Endothelial cell of umbilical vein (primary cell): ENCODE data around the gene EPHA8. TPM values are rescaled to one million over a fixed set of nuclear protein-coding genes. Genes with fewer than 3 reads are reported as not detected.

Experiments used
- BruUV-seq: library from RNA; stranded (reverse); fragments of 400-500 nt; replicated peaks from 2 replicates; lab custom pipeline; 2021; lab: Mats Ljungman, UMichigan
- CTCF ChIA-PET: fragments of 300-600, 350-600 bp; sonication (Branson Sonifier 250); formaldehyde crosslinking; loops from one replicate; lab custom pipeline; 2021; ENCODE audit warnings: antibody characterized with exemption, inconsistent platforms; lab: Charles Lee
- POLR2A ChIA-PET: fragments of 300-600, 350-600 bp; sonication (Branson Sonifier 250); formaldehyde crosslinking; loops from one replicate; lab custom pipeline; 2021; ENCODE audit warnings: antibody characterized with exemption, inconsistent platforms; lab: Charles Lee
- DNase-seq: peaks from one replicate; pipeline ENCODE4 v3.0.0-alpha.2; 2011; ENCODE audit warnings: low read depth, low spot score
- FAIRE-seq: peaks from 2 replicates; lab custom pipeline; 2011; peaks lifted over from hg19 to GRCh38; lab: Jason Lieb, UNC
- H2AFZ ChIP-seq: 2 replicates; pipeline ENCODE4 v1.6.0; 2012; ENCODE audit warnings: low read depth, low read length, control low read depth, inconsistent platforms
- H3K27ac ChIP-seq: 2 replicates; pipeline ENCODE4 v1.5.1; 2011; ENCODE audit warnings: low read depth, mild to moderate bottlenecking, control low read depth, low read length, moderate library complexity; ENCODE audit not compliant: insufficient read depth
- H3K27me3 ChIP-seq, 2 experiments: 2 replicates each; pipeline versions ENCODE4 v1.6.0 to v1.6.1; 2011; ENCODE audit warnings: low read length in 2 of 2, mixed read lengths in 1 of 2; ENCODE audit not compliant: control insufficient read depth in 2 of 2, insufficient read depth in 2 of 2
- H3K36me3 ChIP-seq, 2 experiments: 2 replicates in 1 of 2; 3 replicates in 1 of 2; pipeline ENCODE4 v1.5.1; 2011; ENCODE audit warnings: low read length in 2 of 2, mild to moderate bottlenecking in 1 of 2, moderate library complexity in 1 of 2; ENCODE audit not compliant: control insufficient read depth in 2 of 2, insufficient read depth in 2 of 2; ENCODE audit errors: extremely low read depth in 1 of 2
- H3K4me1 ChIP-seq: 3 replicates; pipeline ENCODE4 v1.5.1; 2011; ENCODE audit warnings: mild to moderate bottlenecking, low read length; ENCODE audit not compliant: control insufficient read depth, insufficient read depth; ENCODE audit errors: extremely low read depth
- H3K4me2 ChIP-seq: 2 replicates; pipeline ENCODE4 v1.6.1; 2011; ENCODE audit warnings: low read length, control low read depth, mixed read lengths; ENCODE audit not compliant: insufficient read depth
- H3K4me3 ChIP-seq, 3 experiments: fragments of 200-600 bp in 1 of 3; sonication (generic), shearing (Covaris generic) in 1 of 3; replicated peaks in 1 of 3; 2 replicates each; pipeline ENCODE4 v1.5.1; 2011 to 2016; ENCODE audit warnings: control low read depth in 3 of 3, low read length in 3 of 3, mild to moderate bottlenecking in 2 of 3, inconsistent platforms in 1 of 3, low read depth in 1 of 3, moderate library complexity in 1 of 3; ENCODE audit not compliant: insufficient read depth in 1 of 3
- H3K79me2 ChIP-seq: 2 replicates; pipeline ENCODE4 v1.6.0; 2012; ENCODE audit warnings: low read length, inconsistent platforms; ENCODE audit not compliant: control insufficient read depth, insufficient read depth
- H3K9ac ChIP-seq: replicated peaks from 2 replicates; pipeline ENCODE3; 2011; ENCODE audit warnings: low read length, control low read depth; ENCODE audit not compliant: insufficient read depth; ENCODE audit errors: extremely low read depth
- H3K9me1 ChIP-seq: replicated peaks from 3 replicates; pipeline ENCODE4 v1.6.0; 2011; ENCODE audit warnings: mild to moderate bottlenecking, low read length; ENCODE audit not compliant: control insufficient read depth, insufficient read depth; ENCODE audit errors: extremely low read depth
- H3K9me3 ChIP-seq: replicated peaks from 2 replicates; pipeline ENCODE4 v1.5.1; 2012; ENCODE audit warnings: low read length, inconsistent platforms; ENCODE audit not compliant: control insufficient read depth, insufficient read depth
- H4K20me1 ChIP-seq: replicated peaks from 2 replicates; pipeline ENCODE3; 2011; ENCODE audit warnings: mild to moderate bottlenecking, low read length; ENCODE audit not compliant: control insufficient read depth, insufficient read depth; ENCODE audit errors: extremely low read depth
- EZH2 ChIP-seq: IDR thresholded peaks from 2 replicates; pipeline ENCODE4 v1.6.1; 2012; ENCODE audit warnings: borderline replicate concordance, low read depth, mild to moderate bottlenecking, moderate library complexity, low read length, inconsistent platforms; ENCODE audit not compliant: severe bottlenecking
- FOS ChIP-seq: IDR thresholded peaks from 2 replicates; pipeline ENCODE4 v1.6.1; 2011; ENCODE audit warnings: mild to moderate bottlenecking, low read length, moderate library complexity, borderline replicate concordance; ENCODE audit not compliant: insufficient read depth
- GATA2 ChIP-seq: IDR thresholded peaks from 2 replicates; pipeline ENCODE4 v1.7.0; 2011; ENCODE audit warnings: low read depth, mild to moderate bottlenecking, moderate library complexity, mixed read lengths, low read length; ENCODE audit not compliant: insufficient read length, insufficient read depth
- JUN ChIP-seq: IDR thresholded peaks from 2 replicates; pipeline ENCODE4 v1.6.1; 2011; ENCODE audit warnings: borderline replicate concordance, low read depth; ENCODE audit not compliant: insufficient read length, insufficient read depth
- MYC ChIP-seq: IDR thresholded peaks from one replicate; pipeline ENCODE4 v1.6.1; 2011; ENCODE audit warnings: mild to moderate bottlenecking, low read depth, low read length
- POLR2A ChIP-seq: IDR thresholded peaks from 2 replicates; pipeline ENCODE4 v1.6.1; 2012; ENCODE audit warnings: low read depth, mild to moderate bottlenecking, control low read depth, low read length
- POLR2AphosphoS5 ChIP-seq: IDR thresholded peaks from 2 replicates; pipeline ENCODE4 v1.6.1; 2012; ENCODE audit warnings: low read depth, mild to moderate bottlenecking, control low read depth, low read length, moderate library complexity; ENCODE audit not compliant: insufficient read depth
- dilution Hi-C: fragments of 300-500 bp; cut with MboI; formaldehyde crosslinking; loops from one replicate; pipeline ENCODE4 v1.15.0; 2019; ENCODE audit warnings: low sequenced_read_pairs; ENCODE audit not compliant: extremely low pct_ligation_motif_present
- intact Hi-C: fragments of 100-400 bp; cut with micrococcal nuclease; formaldehyde crosslinking; loops from one replicate; pipeline ENCODE4 v1.10.0; 2022
- polyA plus RNA-seq, 4 experiments: library from polyadenylated mRNA; depleted of rRNA in 3 of 4; stranded (reverse) in 3 of 4; unstranded in 1 of 4; fragments of >200 nt; gene quantifications; 2 replicates each; pipeline versions ENCODE4 v1.2.1 to v1.2.3, GENCODE V29; 2011 to 2012; ENCODE audit warnings: missing spikeins in 1 of 4
- total RNA-seq: library from RNA; stranded (reverse); gene quantifications from 2 replicates; pipeline ENCODE4 v1.2.3, GENCODE V29; 2021
- TF ChIP-seq, protein P1 (sequence below), 2 donors: IDR thresholded peaks; 1 replicate in 1 of 2; 2 replicates in 1 of 2; pipeline ENCODE4 v1.5.1; 2011; ENCODE audit warnings: low read length in 2 of 2, mild to moderate bottlenecking in 2 of 2, moderate library complexity in 2 of 2, control low read depth in 1 of 2, inconsistent platforms in 1 of 2, low read depth in 1 of 2; ENCODE audit not compliant: insufficient read depth in 1 of 2; ENCODE audit errors: extremely low read depth in 1 of 2
- TF ChIP-seq, protein P2 (sequence below): IDR thresholded peaks from 2 replicates; pipeline ENCODE4 v1.6.1; 2011; ENCODE audit not compliant: insufficient read depth, insufficient read length

The EPHA8 gene
- total and polyA plus RNA-seq, 2 donors (not counting 3 experiments of a cell fraction or from before 2014, with no cell fraction given) = not detected

DNA sequence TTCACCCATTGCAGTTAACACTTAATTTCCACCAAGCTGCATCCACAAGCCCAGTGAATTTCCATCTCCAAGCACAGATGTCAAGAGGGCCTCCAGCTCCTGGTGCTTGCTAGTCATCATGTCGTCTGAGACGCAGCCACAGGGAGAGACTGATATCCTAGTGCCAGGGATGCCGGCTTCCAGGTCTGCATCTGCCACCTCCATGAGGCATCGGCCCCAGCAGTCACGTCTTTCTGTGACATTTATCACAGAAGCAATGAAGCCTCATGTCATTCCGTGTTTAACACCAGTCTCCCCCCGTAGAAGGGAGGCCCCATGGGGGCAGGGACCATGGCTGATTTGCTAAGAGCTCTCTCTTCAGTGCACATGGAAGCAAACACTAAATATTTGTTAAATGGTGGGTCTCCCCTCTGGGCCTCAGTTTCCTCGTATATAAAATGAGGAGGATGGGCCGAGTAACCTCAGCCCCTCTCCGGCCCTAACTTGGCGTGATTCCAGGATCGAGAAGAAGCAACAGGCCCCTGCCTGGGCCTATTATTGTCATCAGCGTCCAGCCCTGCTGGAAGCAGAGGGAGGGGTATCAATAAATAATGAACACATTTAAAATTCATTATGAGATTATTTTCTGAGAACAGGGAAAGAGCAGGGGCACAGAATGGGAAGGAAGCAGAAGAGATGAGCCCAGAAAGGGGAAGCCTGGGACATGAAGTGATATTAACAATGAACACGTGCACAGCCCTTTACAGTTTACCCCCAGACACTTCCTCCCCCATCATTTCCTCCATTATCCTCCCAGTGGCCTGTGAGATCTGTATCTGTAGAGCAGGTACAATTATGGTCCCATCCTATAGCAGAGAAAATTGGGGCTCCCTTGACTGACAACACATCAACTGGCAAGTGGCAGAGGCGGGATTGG, 88.9 kb downstream of the EPHA8 start:
- dilution Hi-C loops = loop anchor here (25.0 kb wide), 1 partner anchor 310 kb away; the partner anchor contains the start of gene LACTBL1
- Histone ChIP-seq H3K9me1 (no peaks in the 10 kb centered on the region), H3K4me3 (no peak overlapping the region), H3K4me1 (no peaks in the 10 kb centered on the region), H3K4me2 (no peak overlapping the region), H3K27me3 (peaks cover 2 to 9% of the 10 kb centered on the region in 2 experiments), H3K9me3 (no peaks in the 10 kb centered on the region), H3K79me2 (no peaks in the 10 kb centered on the region), H3K27ac (no peak overlapping the region), H2AFZ (no peak overlapping the region), H3K36me3 (no peaks in the 10 kb centered on the region), H4K20me1 (no peaks in the 10 kb centered on the region), H3K9ac (no peak overlapping the region)
- no TSS peak for BruUV-seq
- CTCF ChIA-PET = interaction anchor here (0.7 to 1.4 kb wide), 4 partner anchors 10 to 292 kb away, joined by 3 read pairs; no protein-coding TSS in a partner anchor
- no peak for FAIRE-seq
- intact Hi-C loops = no loop called here
- DNase-seq = no peak
- TF ChIP-seq MYC (no peak), POLR2A (no peak)
- POLR2A ChIA-PET = no interaction called here

DNA sequence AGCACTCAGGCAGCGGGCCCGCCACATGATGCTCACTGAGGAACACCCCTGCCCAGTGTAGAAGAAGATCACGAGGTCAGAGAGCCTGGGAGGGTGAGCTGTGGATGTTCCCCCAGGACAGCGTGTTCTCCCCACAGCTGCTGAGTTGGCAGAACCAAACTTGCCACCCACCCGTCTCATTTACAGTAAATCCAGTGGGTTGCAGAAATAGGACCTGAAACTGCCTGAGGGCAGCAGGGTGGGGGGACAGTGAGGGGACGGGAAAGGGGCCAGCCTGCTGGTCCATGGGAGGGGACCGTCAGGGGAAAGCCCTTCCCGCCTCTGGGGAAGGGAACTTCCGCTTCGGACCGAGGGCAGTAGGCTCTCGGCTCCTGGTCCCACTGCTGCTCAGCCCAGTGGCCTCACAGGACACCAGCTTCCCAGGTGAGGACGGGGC, 89.6 kb downstream of the EPHA8 start, which contains the start of gene C1QB:
TSS of gene C1QB (plus strand) at position 356 of the 436 bp plus-strand sequence. CDS start 6,227 bp downstream, outside the sequence.
- no peaks in the 10 kb centered on the region for H3K9me1 ChIP-seq
- H3K4me3 ChIP-seq = no peak within 1 kb of the TSS
- ChIA-PET CTCF (no interaction called here), POLR2A (no interaction called here)
- intact Hi-C loops = no loop called here
- dilution Hi-C loops = loop anchor here (25.0 kb wide), 1 partner anchor 309 kb away; the partner anchor contains the start of gene LACTBL1
- no peaks in the 10 kb centered on the region for H3K4me1 ChIP-seq
- no peaks in the 10 kb centered on the region for H3K79me2 ChIP-seq
- H3K4me2 ChIP-seq = no peak within 1 kb of the TSS
- no peaks in the 10 kb centered on the region for H3K36me3 ChIP-seq
- TF ChIP-seq, protein P1, sequence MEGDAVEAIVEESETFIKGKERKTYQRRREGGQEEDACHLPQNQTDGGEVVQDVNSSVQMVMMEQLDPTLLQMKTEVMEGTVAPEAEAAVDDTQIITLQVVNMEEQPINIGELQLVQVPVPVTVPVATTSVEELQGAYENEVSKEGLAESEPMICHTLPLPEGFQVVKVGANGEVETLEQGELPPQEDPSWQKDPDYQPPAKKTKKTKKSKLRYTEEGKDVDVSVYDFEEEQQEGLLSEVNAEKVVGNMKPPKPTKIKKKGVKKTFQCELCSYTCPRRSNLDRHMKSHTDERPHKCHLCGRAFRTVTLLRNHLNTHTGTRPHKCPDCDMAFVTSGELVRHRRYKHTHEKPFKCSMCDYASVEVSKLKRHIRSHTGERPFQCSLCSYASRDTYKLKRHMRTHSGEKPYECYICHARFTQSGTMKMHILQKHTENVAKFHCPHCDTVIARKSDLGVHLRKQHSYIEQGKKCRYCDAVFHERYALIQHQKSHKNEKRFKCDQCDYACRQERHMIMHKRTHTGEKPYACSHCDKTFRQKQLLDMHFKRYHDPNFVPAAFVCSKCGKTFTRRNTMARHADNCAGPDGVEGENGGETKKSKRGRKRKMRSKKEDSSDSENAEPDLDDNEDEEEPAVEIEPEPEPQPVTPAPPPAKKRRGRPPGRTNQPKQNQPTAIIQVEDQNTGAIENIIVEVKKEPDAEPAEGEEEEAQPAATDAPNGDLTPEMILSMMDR (IDR thresholded peaks at IDR 0.05; ENCODE audit: extremely low read depth in 1 of 2, insufficient read depth in 1 of 2, low read depth in 1 of 2, low read length in 2 of 2) = no peak
- TF ChIP-seq EZH2 (no peak), FOS (no peak), GATA2 (no peak), POLR2A (no peak), MYC (no peak), POLR2AphosphoS5 (no peak), JUN (no peak)
- TF ChIP-seq, protein P2, sequence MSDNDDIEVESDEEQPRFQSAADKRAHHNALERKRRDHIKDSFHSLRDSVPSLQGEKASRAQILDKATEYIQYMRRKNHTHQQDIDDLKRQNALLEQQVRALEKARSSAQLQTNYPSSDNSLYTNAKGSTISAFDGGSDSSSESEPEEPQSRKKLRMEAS = no peak
- H3K27me3 ChIP-seq = peaks cover 2 to 9% of the 10 kb centered on the region in 2 experiments
- no peak for DNase-seq
- no peak within 1 kb of the TSS for H3K9ac ChIP-seq
- no TSS peak for BruUV-seq
- no peak within 1 kb of the TSS for H2AFZ ChIP-seq
- no peaks in the 10 kb centered on the region for H4K20me1 ChIP-seq
- no peak for FAIRE-seq
- no peaks in the 10 kb centered on the region for H3K9me3 ChIP-seq
- no peak within 1 kb of the TSS for H3K27ac ChIP-seq
